K562 (cell line): Measurements from ENCODE around the gene ACER3. TPM values are rescaled to one million over a fixed set of nuclear protein-coding genes. Genes with fewer than 3 reads are reported as not detected.

Source experiments
- MLLT1 ChIP-seq, 2 experiments: fragments of 450-650 bp; IDR thresholded peaks; 2 replicates each; pipeline ENCODE4 v1.6.1; 2016
- RCOR1 ChIP-seq, 2 experiments: IDR thresholded peaks; 2 replicates each; pipeline ENCODE4 v1.6.1; 2012; ENCODE audit warnings: low read depth in 2 of 2, low read length in 2 of 2, borderline replicate concordance in 1 of 2, improper control_type of control experiment in 1 of 2
- ZHX1 ChIP-seq: fragments of 150-350 bp; conservative IDR thresholded peaks from 2 replicates; pipeline ENCODE4 v1.6.1; 2014; ENCODE audit warnings: low read length
- ZNF316 ChIP-seq: fragments of 450-650 bp; IDR thresholded peaks from 2 replicates; pipeline ENCODE4 v1.6.1; 2016
- polyA plus RNA-seq, 8 experiments: library from polyadenylated mRNA; depleted of rRNA in 4 of 8; stranded (reverse) in 5 of 8; unstranded in 3 of 8; fragments of >200 nt; fragmentation: Nextera tagmentation in 2 of 8; fragmentation: Illumina TruSeq in 1 of 8; extraction: Ambion mirVana in 2 of 8; extraction: Trizol in 1 of 8; gene quantifications; 2 replicates each; pipeline versions ENCODE4 v1.2.1 to v1.2.3, GENCODE V29; 2011 to 2014; ENCODE audit warnings: inconsistent platforms in 1 of 8, missing spikeins in 1 of 8
- total RNA-seq, 7 experiments: library from RNA; depleted of rRNA in 6 of 7; stranded (reverse); fragments of >200 nt in 6 of 7; fragmentation: Illumina TruSeq in 2 of 7; extraction: Trizol in 2 of 7; gene quantifications; 2 replicates each; pipeline versions ENCODE4 v1.2.1 to v1.2.3, GENCODE V29; 2011 to 2021; ENCODE audit warnings: low replicate concordance in 1 of 7
- TF ChIP-seq, protein P1 (sequence below): fragments of 250-450 bp; sonication (Bioruptor Pico); IDR thresholded peaks from 2 replicates; pipeline ENCODE4 v1.5.0; 2022; ENCODE audit warnings: mild to moderate bottlenecking

The ACER3 gene
- total and polyA plus RNA-seq, 9 of the 15 experiments (the other 6 are each of a cell fraction or from before 2014, with no cell fraction given) = 2.0 to 23.8 (median 9.5) TPM

DNA sequence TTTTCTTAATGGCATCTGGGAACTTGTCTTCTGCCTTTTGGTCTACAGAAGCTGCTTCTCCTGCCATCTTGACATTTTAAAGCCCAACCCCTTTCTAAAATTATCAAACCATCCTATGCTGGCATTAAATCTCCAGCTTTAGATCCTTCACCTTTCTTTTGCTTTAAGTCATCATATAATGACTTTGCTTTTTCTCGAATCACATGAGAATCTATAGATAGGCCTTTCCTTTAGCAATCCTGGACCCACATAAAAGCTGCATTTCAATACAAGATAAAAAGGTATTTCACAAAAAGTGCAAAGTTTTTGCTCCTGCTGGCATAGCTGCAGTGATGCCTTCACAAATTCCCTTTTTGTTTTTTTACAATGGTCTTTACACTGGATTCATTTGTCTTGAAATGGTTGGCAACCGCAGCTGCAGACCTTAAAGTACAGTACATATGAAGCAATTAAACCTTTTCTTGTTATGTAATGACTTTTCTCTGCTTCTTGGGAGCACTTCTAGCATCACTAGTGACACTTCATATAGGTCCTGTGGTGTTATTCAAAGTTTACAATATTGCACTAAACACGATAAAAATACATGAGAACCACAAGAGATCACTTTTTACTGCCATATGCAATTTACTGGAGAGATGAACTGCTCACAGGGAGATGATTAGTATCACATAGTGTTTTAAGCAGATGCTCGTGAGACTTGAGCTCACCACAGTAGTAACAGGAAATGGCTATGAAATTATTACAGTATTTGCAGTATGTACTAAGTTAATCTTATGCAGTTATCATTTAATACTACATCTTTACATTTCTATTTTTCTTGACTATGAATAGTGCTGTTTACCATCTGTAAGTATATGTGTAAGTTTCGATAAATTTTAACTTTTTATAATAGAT is 41.6 kb downstream of the ACER3 start (continued):
- TF ChIP-seq MLLT1 (IDR thresholded peaks at IDR 0.05) (peak in 1 of 2 experiments; percentile 67; a peak in 2 of 4 replicates), RCOR1 (IDR thresholded peaks at IDR 0.05; ENCODE audit: borderline replicate concordance in 1 of 2, low read depth in 2 of 2, low read length in 2 of 2) (no peak), ZHX1 (no peak), ZNF316 (peak; percentile 61; the same call in 1 of the 2 replicates)
- TF ChIP-seq, protein P1, sequence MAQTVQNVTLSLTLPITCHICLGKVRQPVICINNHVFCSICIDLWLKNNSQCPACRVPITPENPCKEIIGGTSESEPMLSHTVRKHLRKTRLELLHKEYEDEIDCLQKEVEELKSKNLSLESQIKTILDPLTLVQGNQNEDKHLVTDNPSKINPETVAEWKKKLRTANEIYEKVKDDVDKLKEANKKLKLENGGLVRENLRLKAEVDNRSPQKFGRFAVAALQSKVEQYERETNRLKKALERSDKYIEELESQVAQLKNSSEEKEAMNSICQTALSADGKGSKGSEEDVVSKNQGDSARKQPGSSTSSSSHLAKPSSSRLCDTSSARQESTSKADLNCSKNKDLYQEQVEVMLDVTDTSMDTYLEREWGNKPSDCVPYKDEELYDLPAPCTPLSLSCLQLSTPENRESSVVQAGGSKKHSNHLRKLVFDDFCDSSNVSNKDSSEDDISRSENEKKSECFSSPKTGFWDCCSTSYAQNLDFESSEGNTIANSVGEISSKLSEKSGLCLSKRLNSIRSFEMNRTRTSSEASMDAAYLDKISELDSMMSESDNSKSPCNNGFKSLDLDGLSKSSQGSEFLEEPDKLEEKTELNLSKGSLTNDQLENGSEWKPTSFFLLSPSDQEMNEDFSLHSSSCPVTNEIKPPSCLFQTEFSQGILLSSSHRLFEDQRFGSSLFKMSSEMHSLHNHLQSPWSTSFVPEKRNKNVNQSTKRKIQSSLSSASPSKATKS (CRISPR knock-in tag) = no peak
- TF ChIP-seq, all 486 proteins: peak for 10
